OCI-LY3 (cell line): Measurements from ENCODE around the gene PCYT2.

ENCODE experiments used
- H2AFZ ChIP-seq: fragments of 200-600, 300-600 bp; shearing (Covaris generic); 2 replicates; pipeline ENCODE4 v1.6.0; 2014; ENCODE audit warnings: antibody characterized with exemption, low read depth, low read length
- H3K27ac ChIP-seq: fragments of 200-600, 300-600 bp; sonication (generic); 2 replicates; pipeline ENCODE4 v1.5.1; 2014; ENCODE audit warnings: mild to moderate bottlenecking, low read length, moderate library complexity, mixed read lengths
- H3K27me3 ChIP-seq: fragments of 200-600, 300-600 bp; sonication (generic); 2 replicates; pipeline ENCODE4 v1.6.1; 2014; ENCODE audit warnings: low read depth, low read length, mixed read lengths
- H3K36me3 ChIP-seq: fragments of 200-600, 300-600 bp; sonication (generic); replicated peaks from 2 replicates; pipeline ENCODE3; 2014; ENCODE audit warnings: low read depth, low read length, mixed read lengths
- H3K4me1 ChIP-seq: fragments of 300-600, 200-600 bp; sonication (generic); 2 replicates; pipeline ENCODE4 v1.6.1; 2014; ENCODE audit warnings: low read length, mixed read lengths
- H3K4me2 ChIP-seq: fragments of 200-600, 300-600 bp; sonication (generic); 2 replicates; pipeline ENCODE4 v1.6.1; 2014; ENCODE audit warnings: low read length, mixed read lengths
- H3K4me3 ChIP-seq: fragments of 300-600, 200-600 bp; sonication (generic); 2 replicates; pipeline ENCODE4 v1.5.1; 2014; ENCODE audit warnings: antibody characterized with exemption, mild to moderate bottlenecking, low read length, moderate library complexity
- H3K79me2 ChIP-seq: fragments of 300-600, 200-600 bp; shearing (Covaris generic); 2 replicates; pipeline ENCODE4 v1.6.1; 2014; ENCODE audit warnings: mild to moderate bottlenecking, low read length, mixed read lengths
- H3K9ac ChIP-seq: fragments of 300-600, 200-600 bp; shearing (Covaris generic); 2 replicates; pipeline ENCODE4 v1.6.0; 2014; ENCODE audit warnings: mild to moderate bottlenecking, low read length, moderate library complexity
- H3K9me3 ChIP-seq: fragments of 200-600, 300-600 bp; shearing (Covaris generic); 2 replicates; pipeline ENCODE4 v1.6.1; 2014; ENCODE audit warnings: low read length, mixed read lengths; ENCODE audit not compliant: insufficient read depth
- H4K20me1 ChIP-seq: fragments of 200-600, 300-600 bp; sonication (generic); 2 replicates; pipeline ENCODE4 v1.6.1; 2016; ENCODE audit warnings: low read length, mixed read lengths; ENCODE audit not compliant: insufficient read depth
- EZH2phosphoT487 ChIP-seq: fragments of 200-600 bp; shearing (Covaris generic); IDR thresholded peaks from 2 replicates; pipeline ENCODE4 v1.6.1; 2018; ENCODE audit warnings: antibody characterized with exemption, mixed run types, low read depth
- TF ChIP-seq, protein P1 (sequence below): fragments of 200-600, 300-600 bp; sonication (generic); IDR thresholded peaks from 2 replicates; pipeline ENCODE4 v1.5.1; 2014; ENCODE audit warnings: antibody characterized with exemption, low read length, low read depth

PCYT2 gene

DNA sequence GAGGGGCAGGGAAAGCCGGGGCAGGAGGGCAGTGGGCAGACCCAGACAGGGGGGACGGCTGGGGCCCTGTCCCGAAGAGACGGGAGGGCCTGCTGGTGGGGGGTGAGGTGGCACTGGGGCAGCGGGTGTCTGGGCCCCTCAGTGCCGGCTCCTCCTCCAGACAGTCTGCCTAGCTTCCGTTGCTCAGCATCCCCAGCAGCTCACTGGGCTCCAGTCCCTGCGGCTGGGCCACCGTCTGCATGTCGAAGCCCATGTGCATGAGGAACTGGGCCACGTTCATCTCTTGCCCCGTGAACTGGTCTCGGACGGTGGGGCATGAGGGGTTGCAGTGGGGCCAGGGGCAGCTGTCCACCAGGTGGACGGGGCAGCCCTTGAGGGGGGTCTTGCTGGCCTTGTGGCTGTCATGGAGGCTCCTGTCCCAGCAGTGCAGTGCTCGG lies 41.6 kb upstream of the PCYT2 start:
- Histone ChIP-seq H3K4me3 (no peak overlapping the region), H3K36me3 (no peaks in the 10 kb centered on the region), H3K9ac (no peak overlapping the region), H4K20me1 (no peaks in the 10 kb centered on the region), H3K9me3 (no peaks in the 10 kb centered on the region), H3K4me2 (no peak overlapping the region), H2AFZ (no peak overlapping the region), H3K79me2 (no peaks in the 10 kb centered on the region), H3K4me1 (no peaks in the 10 kb centered on the region), H3K27ac (no peak overlapping the region), H3K27me3 (no peaks in the 10 kb centered on the region)
- TF ChIP-seq, protein P1, sequence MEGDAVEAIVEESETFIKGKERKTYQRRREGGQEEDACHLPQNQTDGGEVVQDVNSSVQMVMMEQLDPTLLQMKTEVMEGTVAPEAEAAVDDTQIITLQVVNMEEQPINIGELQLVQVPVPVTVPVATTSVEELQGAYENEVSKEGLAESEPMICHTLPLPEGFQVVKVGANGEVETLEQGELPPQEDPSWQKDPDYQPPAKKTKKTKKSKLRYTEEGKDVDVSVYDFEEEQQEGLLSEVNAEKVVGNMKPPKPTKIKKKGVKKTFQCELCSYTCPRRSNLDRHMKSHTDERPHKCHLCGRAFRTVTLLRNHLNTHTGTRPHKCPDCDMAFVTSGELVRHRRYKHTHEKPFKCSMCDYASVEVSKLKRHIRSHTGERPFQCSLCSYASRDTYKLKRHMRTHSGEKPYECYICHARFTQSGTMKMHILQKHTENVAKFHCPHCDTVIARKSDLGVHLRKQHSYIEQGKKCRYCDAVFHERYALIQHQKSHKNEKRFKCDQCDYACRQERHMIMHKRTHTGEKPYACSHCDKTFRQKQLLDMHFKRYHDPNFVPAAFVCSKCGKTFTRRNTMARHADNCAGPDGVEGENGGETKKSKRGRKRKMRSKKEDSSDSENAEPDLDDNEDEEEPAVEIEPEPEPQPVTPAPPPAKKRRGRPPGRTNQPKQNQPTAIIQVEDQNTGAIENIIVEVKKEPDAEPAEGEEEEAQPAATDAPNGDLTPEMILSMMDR, result no peak
- no peak for TF ChIP-seq EZH2phosphoT487

DNA sequence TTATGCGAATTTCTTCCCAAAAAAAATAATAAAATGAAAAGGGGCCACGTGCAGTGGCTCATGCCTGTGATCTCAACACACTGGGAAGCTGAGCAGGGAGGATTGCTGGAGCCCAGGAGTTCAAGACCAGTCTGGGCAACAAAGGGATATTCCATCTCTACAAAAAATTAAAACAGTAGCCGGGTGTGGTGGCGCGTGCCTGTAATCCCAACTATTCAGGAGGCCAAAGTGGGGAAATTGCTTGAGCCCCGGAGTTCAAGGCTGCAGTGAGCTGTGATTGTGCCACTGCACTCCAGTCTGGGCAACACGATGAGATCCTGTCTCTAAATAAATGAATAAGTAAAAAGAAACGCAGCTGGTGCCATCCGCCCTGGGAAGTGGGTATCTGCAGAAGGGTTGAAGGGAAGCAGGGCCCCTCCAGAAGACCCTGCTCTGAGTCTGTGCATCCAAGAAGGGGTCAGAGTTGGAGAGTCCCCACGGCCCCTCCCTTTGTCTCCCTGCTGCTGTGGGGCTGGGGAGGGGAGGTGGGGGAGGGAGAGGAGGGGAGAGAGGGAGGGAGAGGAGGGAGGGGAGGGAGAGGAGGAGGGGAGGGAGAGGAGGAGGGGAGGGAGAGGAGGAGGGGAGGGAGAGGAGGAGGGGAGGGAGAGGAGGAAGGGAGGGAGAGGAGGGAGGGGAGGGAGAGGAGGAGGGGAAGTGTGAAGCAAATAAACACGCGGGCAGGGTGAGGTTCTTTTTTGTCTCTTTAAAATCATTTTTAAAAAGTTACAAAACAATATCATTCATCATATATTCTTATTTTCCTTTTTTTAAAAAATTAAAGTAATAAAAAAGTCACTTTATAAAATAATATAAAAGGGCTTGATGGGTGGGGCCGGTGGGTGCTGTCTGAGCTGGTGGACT lies 40.8 kb upstream of the PCYT2 start:
- Histone ChIP-seq H3K27ac (no peak overlapping the region), H3K79me2 (no peaks in the 10 kb centered on the region), H3K4me2 (no peak overlapping the region), H4K20me1 (no peaks in the 10 kb centered on the region), H3K36me3 (no peaks in the 10 kb centered on the region), H3K4me3 (no peak overlapping the region), H3K9ac (no peak overlapping the region), H3K9me3 (no peaks in the 10 kb centered on the region), H3K27me3 (no peaks in the 10 kb centered on the region), H2AFZ (no peak overlapping the region), H3K4me1 (no peaks in the 10 kb centered on the region)
- TF ChIP-seq EZH2phosphoT487, result no peak
- TF ChIP-seq, protein P1, result no peak

DNA sequence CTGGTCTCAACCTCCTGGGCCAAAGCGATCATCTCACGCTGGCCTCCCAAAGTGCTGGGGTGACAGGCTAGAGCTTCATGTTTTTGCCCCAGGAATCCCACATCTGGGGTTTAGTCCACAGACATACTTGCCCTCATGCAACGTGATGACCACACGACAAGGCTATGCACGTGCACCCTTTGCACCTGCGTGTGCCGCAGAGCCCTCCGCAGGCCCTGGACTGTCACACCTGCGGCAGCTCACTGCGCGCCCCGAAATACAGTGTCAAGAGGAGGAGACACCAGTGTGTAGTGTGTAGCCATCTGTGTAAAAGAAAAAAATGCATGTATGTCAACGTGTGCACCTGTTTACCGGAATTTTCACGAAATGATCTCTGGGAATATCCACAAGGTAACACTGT lies 39.3 kb upstream of the PCYT2 start:
- Histone ChIP-seq H3K4me2 (no peak overlapping the region), H3K27me3 (no peaks in the 10 kb centered on the region), H3K4me1 (no peaks in the 10 kb centered on the region), H4K20me1 (no peaks in the 10 kb centered on the region), H3K4me3 (no peak overlapping the region), H3K27ac (no peak overlapping the region), H3K36me3 (no peaks in the 10 kb centered on the region), H3K79me2 (no peaks in the 10 kb centered on the region), H2AFZ (no peak overlapping the region), H3K9me3 (no peaks in the 10 kb centered on the region), H3K9ac (no peak overlapping the region)
- TF ChIP-seq, protein P1, result no peak
- TF ChIP-seq EZH2phosphoT487, result no peak

DNA sequence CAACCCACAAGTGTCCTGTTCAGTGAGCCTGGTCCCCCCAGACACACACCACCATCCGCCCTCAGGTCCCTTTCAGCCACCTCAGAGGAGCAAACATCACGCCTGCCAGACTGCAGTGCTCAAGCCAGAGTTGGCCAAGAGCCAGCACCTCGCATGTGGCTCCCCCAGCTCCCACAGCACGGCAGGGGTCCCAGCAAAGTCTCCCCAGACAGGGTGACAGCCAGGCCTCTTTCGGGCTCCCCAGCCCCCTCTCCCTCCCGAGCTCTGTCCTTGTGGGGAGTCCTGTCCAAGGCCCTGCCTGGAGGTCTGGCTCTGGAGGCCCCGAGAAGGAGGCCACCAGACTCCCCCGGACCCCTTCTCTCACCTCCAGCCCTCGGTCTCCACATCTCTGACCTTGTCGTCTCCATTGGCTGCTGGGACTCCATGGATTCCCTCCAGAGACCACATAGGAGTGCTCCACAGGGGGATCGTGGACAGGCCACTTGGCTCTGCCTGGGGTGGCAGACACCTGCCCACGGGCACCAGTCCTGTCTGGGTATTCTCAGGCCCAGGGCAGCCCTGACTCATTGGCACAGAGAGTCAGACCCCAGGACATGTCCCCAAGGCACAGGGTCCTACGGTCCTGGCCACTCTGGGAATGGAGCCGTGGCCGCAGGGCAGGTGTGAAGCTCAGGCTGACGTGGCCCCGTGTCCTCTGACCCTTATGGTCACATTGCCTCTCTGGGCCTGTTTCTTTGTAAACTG lies 37.6 kb upstream of the PCYT2 start:
- no peak overlapping the region for H3K27ac ChIP-seq
- H3K9ac ChIP-seq, result no peak overlapping the region
- H3K9me3 ChIP-seq, result no peaks in the 10 kb centered on the region
- H4K20me1 ChIP-seq, result no peaks in the 10 kb centered on the region
- H3K79me2 ChIP-seq, result no peaks in the 10 kb centered on the region
- H3K4me2 ChIP-seq, result no peak overlapping the region
- no peaks in the 10 kb centered on the region for H3K36me3 ChIP-seq
- peaks cover 5% of the 10 kb centered on the region for H3K4me1 ChIP-seq
- TF ChIP-seq, protein P1, result no peak
- no peak for TF ChIP-seq EZH2phosphoT487
- H3K4me3 ChIP-seq, result no peak overlapping the region
- H3K27me3 ChIP-seq, result peaks cover 6% of the 10 kb centered on the region; the same call in 1 of the 2 replicates
- H2AFZ ChIP-seq, result no peak overlapping the region
